Right cardiac atrium (tissue), 5 donors: ENCODE results near the gene CRISPLD2. TPM values are rescaled to one million over a fixed set of nuclear protein-coding genes. Genes with fewer than 3 reads are reported as not detected.

Experiments used
- ATAC-seq, 2 donors: fragments of 200-7000 bp; cut with Tn5 transposase; one replicate each; pipeline versions ENCODE4 v1.8.0 to v1.9.1; 2020; ENCODE audit warnings: moderate library complexity in 2 of 2, mild to moderate bottlenecking in 1 of 2
- DNase-seq, 3 donors: peaks; one replicate each; pipeline ENCODE4 v3.0.0-alpha.2; 2020
- H3K27ac ChIP-seq: one replicate; pipeline ENCODE4 v1.5.1; 2013; ENCODE audit warnings: mild to moderate bottlenecking, low read length, control low read depth, moderate library complexity
- H3K27me3 ChIP-seq: one replicate; pipeline ENCODE4 v1.6.1; 2013; ENCODE audit not compliant: control insufficient read depth, insufficient read depth
- H3K4me1 ChIP-seq: one replicate; pipeline ENCODE4 v1.6.1; 2013; ENCODE audit warnings: low read length; ENCODE audit not compliant: control insufficient read depth, insufficient read depth
- H3K4me3 ChIP-seq: one replicate; pipeline ENCODE4 v1.5.1; 2013; ENCODE audit warnings: low read length, control low read depth
- H3K9me3 ChIP-seq: one replicate; pipeline ENCODE4 v1.6.1; 2013; ENCODE audit warnings: low read length; ENCODE audit not compliant: control insufficient read depth
- WGBS: extraction: QIAGEN DNeasy Blood & Tissue Kit; methylation state at CpG from one replicate; pipeline ENCODE4 v1.1.7; 2013; 5-methylcytosine and 5-hydroxymethylcytosine counted together
- intact Hi-C, 4 donors: fragments of 100-400 bp; cut with DNase I; formaldehyde crosslinking; loops; one replicate each; pipeline versions ENCODE4 v1.11.0 to v1.14.0; 2022 to 2023
- polyA plus RNA-seq: library from polyadenylated mRNA; stranded (reverse); fragments of 200-250 nt; gene quantifications from one replicate; pipeline ENCODE4 v1.2.3, GENCODE V29; 2013
- total RNA-seq, 4 donors: library from RNA; stranded (reverse); fragmentation: NEBNext Ultra II Directional; extraction: Animal tissue kit (Norgen Biotek cat#: 25700); gene quantifications; one replicate each; pipeline ENCODE4 v1.2.1, GENCODE V29; 2021
- donor health status: healthy with polysubstance abuse.
- donor health status: DM: no; HTN: yes; CAD: no.
- donor health status: DM: no; HTN: no; CAD: no.
- donor health status: DM: no; HTN: yes; CAD: no; lungs with severe emphysema.
- donor health status: DM: yes; HTN: yes; CAD: no.

The CRISPLD2 gene
- total and polyA plus RNA-seq, 5 donors = 12.7 to 69.5 (median 26.3) TPM

- 96% methylated on average over 5 of the region's 5 CpGs for WGBS
- DNase-seq (peak in 2 of 3 donors; percentile 4 to 16), ATAC-seq (no peak)
- Histone ChIP-seq H3K4me1 (no peaks in the 10 kb centered on the region), H3K27me3 (no peaks in the 10 kb centered on the region), H3K4me3 (no peak overlapping the region), H3K27ac (no peak overlapping the region), H3K9me3 (no peaks in the 10 kb centered on the region)
- intact Hi-C loops = no loop called here
Observed at GRCh38 chr16:84878770-84879169, 59.0 kb downstream of the CRISPLD2 start.

- intact Hi-C loops = no loop called here
- Histone ChIP-seq H3K4me3 (no peak overlapping the region), H3K9me3 (no peaks in the 10 kb centered on the region), H3K27me3 (no peaks in the 10 kb centered on the region), H3K27ac (no peak overlapping the region), H3K4me1 (no peaks in the 10 kb centered on the region)
- DNase-seq = peak in 2 of 3 donors; percentile 25 to 33
- peak in 1 of 2 donors; percentile 82 for ATAC-seq
- 78% methylated on average over 11 of the region's 11 CpGs for WGBS
Observed at GRCh38 chr16:84879569-84880487, 60.0 kb downstream of the CRISPLD2 start.

- Histone ChIP-seq H3K4me1 (no peaks in the 10 kb centered on the region), H3K27me3 (no peaks in the 10 kb centered on the region), H3K9me3 (no peaks in the 10 kb centered on the region), H3K27ac (no peak overlapping the region), H3K4me3 (no peak overlapping the region)
- 84% methylated on average over 8 of the region's 8 CpGs for WGBS
- intact Hi-C loops = no loop called here
- ATAC-seq = no peak
- DNase-seq = peak in 2 of 3 donors; percentile 24 to 44
Observed at GRCh38 chr16:84881702-84882521, 62.1 kb downstream of the CRISPLD2 start.

GRCh38 chr16:84883301-84883700 lies 63.5 kb downstream of the CRISPLD2 start:
- H3K4me1 ChIP-seq = no peaks in the 10 kb centered on the region
- peak; percentile 27 to 46 for ATAC-seq
- H3K4me3 ChIP-seq = no peak overlapping the region
- H3K9me3 ChIP-seq = no peaks in the 10 kb centered on the region
- DNase-seq = peak in 2 of 3 donors; percentile 74 to 81
- H3K27ac ChIP-seq = peak overlapping the region; percentile 7
- 62% methylated on average over 9 of the region's 9 CpGs for WGBS
- no peaks in the 10 kb centered on the region for H3K27me3 ChIP-seq
- intact Hi-C loops = no loop called here

- no peaks in the 10 kb centered on the region for H3K9me3 ChIP-seq
- no peak overlapping the region for H3K27ac ChIP-seq
- H3K4me1 ChIP-seq = no peaks in the 10 kb centered on the region
- no peak overlapping the region for H3K4me3 ChIP-seq
- intact Hi-C loops = no loop called here
- peak in 1 of 3 donors; percentile 47 for DNase-seq
- no peaks in the 10 kb centered on the region for H3K27me3 ChIP-seq
- ATAC-seq = no peak
- 67% methylated on average over 6 of the region's 6 CpGs for WGBS
Observed at GRCh38 chr16:84884246-84884595, 64.4 kb downstream of the CRISPLD2 start.

- no peaks in the 10 kb centered on the region for H3K27me3 ChIP-seq
- peak overlapping the region; percentile 15 for H3K27ac ChIP-seq
- intact Hi-C loops = no loop called here
- ATAC-seq (peak; percentile 59 to 74), DNase-seq (peak; percentile 68 to 84 (median 73))
- H3K4me1 ChIP-seq = no peaks in the 10 kb centered on the region
- H3K9me3 ChIP-seq = no peaks in the 10 kb centered on the region
- no peak overlapping the region for H3K4me3 ChIP-seq
- WGBS = 28% methylated on average over 25 of the region's 25 CpGs
Observed at GRCh38 chr16:84884596-84885341, 65.0 kb downstream of the CRISPLD2 start.

- peak; percentile 27 to 30 for ATAC-seq
Observed at GRCh38 chr16:84885342-84885910, 65.6 kb downstream of the CRISPLD2 start.

GRCh38 chr16:84886497-84887090 lies 66.8 kb downstream of the CRISPLD2 start:
- DNase-seq (peak in 1 of 3 donors; percentile 28), ATAC-seq (no peak)
- no peaks in the 10 kb centered on the region for H3K27me3 ChIP-seq
- H3K9me3 ChIP-seq = no peaks in the 10 kb centered on the region
- no peak overlapping the region for H3K27ac ChIP-seq
- H3K4me3 ChIP-seq = no peak overlapping the region
- WGBS = 89% methylated on average over 11 of the region's 11 CpGs
- H3K4me1 ChIP-seq = no peaks in the 10 kb centered on the region
- intact Hi-C loops = no loop called here

More at GRCh38 chr16:84885342-84885910, 65.6 kb downstream of the CRISPLD2 start:
- H3K27me3 ChIP-seq = no peaks in the 10 kb centered on the region
- no peaks in the 10 kb centered on the region for H3K9me3 ChIP-seq
- no peak for DNase-seq
- WGBS = 41% methylated on average over 9 of the region's 9 CpGs
- intact Hi-C loops = no loop called here
- no peak overlapping the region for H3K4me3 ChIP-seq
- H3K27ac ChIP-seq = peak overlapping the region; percentile 1
- H3K4me1 ChIP-seq = no peaks in the 10 kb centered on the region

- DNase-seq = peak in 1 of 3 donors; percentile 37
- H3K4me1 ChIP-seq = no peaks in the 10 kb centered on the region
- no peaks in the 10 kb centered on the region for H3K27me3 ChIP-seq
- H3K4me3 ChIP-seq = no peak overlapping the region
- WGBS = 94% methylated on average over 15 of the region's 15 CpGs
- intact Hi-C loops = no loop called here
- no peak for ATAC-seq
- H3K27ac ChIP-seq = no peak overlapping the region
- H3K9me3 ChIP-seq = no peaks in the 10 kb centered on the region
Observed at GRCh38 chr16:84887207-84887606, 67.4 kb downstream of the CRISPLD2 start.

GRCh38 chr16:84888450-84888849 lies 68.7 kb downstream of the CRISPLD2 start:
- H3K27me3 ChIP-seq = no peaks in the 10 kb centered on the region
- H3K9me3 ChIP-seq = no peaks in the 10 kb centered on the region
- intact Hi-C loops = no loop called here
- H3K27ac ChIP-seq = no peak overlapping the region
- 93% methylated on average over 7 of the region's 7 CpGs for WGBS
- ATAC-seq (no peak), DNase-seq (peak in 1 of 3 donors; percentile 9)
- H3K4me3 ChIP-seq = no peak overlapping the region
- no peaks in the 10 kb centered on the region for H3K4me1 ChIP-seq
